Nephron (organoid): ENCODE results near the gene PPP1R14C.
A peak's percentile ranks its signal among the peaks of the same experiment; 100 is the strongest.

ENCODE experiments used
- H3K27ac Mint-ChIP-seq, 3 experiments: 2 replicates each; pipeline ENCODE4 v1.8.0; 2020; ENCODE audit warnings: mixed read lengths in 3 of 3, mild to moderate bottlenecking in 2 of 3, moderate library complexity in 1 of 3
- H3K27me3 Mint-ChIP-seq: 2 replicates; pipeline ENCODE4 v1.8.0; 2021; ENCODE audit warnings: low read depth, mild to moderate bottlenecking, moderate library complexity, mixed read lengths
- H3K36me3 Mint-ChIP-seq: 2 replicates; pipeline ENCODE4 v1.8.0; 2020; ENCODE audit warnings: low read depth, mixed read lengths
- H3K4me1 Mint-ChIP-seq: 2 replicates; pipeline ENCODE4 v1.8.0; 2020; ENCODE audit warnings: mixed read lengths
- H3K4me3 Mint-ChIP-seq, 3 experiments: 2 replicates each; pipeline ENCODE4 v1.8.0; 2020; ENCODE audit warnings: mild to moderate bottlenecking in 3 of 3, mixed read lengths in 3 of 3, moderate library complexity in 2 of 3
- H3K9me3 Mint-ChIP-seq: 2 replicates; pipeline ENCODE4 v1.8.0; 2020; ENCODE audit warnings: mixed read lengths
- TF ChIP-seq, protein P1 (sequence below), 3 experiments: fragments of 200-600 bp; sonication (generic); IDR thresholded peaks; one replicate each; pipeline ENCODE4 v1.5.0; 2021; ENCODE audit warnings: antibody characterized with exemption in 3 of 3; ENCODE audit not compliant: unreplicated experiment in 3 of 3

PPP1R14C gene, protein sequence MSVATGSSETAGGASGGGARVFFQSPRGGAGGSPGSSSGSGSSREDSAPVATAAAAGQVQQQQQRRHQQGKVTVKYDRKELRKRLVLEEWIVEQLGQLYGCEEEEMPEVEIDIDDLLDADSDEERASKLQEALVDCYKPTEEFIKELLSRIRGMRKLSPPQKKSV

DNA sequence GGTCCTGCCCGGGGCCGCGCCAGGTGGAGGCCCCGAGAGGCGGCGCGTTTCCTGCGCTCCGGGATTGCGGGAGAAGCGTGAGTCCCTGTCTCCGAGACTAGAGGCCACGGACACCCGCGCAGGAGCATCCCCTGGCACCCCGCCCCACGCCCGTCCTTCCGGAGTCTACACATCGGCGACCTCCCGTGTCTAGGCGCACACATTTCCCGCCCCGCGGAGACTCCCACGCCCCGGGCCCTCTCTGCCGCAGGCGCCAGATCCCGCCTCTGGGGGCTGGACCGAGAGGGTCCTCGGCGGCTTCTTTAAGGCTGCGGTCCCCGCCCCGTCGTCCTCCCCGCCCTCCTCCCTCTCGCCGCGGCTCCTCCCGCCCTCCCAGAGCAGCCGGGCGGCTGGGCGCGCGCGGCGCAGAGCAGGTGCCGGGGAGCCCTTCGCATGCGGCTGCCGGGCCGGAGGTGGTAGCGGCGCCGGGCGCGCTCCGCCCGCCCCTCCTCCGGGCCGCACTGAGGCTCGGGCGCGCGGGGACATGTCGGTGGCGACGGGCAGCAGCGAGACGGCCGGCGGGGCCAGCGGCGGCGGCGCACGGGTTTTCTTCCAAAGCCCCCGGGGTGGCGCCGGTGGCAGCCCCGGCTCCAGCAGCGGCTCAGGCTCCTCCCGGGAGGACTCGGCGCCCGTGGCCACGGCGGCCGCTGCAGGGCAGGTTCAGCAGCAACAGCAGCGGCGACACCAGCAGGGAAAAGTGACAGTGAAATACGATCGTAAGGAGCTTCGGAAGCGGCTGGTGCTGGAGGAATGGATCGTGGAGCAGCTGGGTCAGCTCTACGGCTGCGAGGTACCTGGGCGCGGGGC lies at the start of gene PPP1R14C:
PPP1R14C (plus strand) TSS at position 375 of the 846 bp plus-strand sequence; CDS start at position 524, 149 bp downstream.
- Mint-ChIP-seq H3K36me3 (no peaks in the 10 kb centered on the region), H3K27ac (peak within 1 kb of the TSS; percentile 32 to 60 (median 59)), H3K9me3 (no peaks in the 10 kb centered on the region), H3K4me3 (peak within 1 kb of the TSS; percentile 89 to 91 (median 90)), H3K4me1 (peaks cover 15% of the 10 kb centered on the region), H3K27me3 (peaks cover 90% of the 10 kb centered on the region)
- TF ChIP-seq, protein P1, sequence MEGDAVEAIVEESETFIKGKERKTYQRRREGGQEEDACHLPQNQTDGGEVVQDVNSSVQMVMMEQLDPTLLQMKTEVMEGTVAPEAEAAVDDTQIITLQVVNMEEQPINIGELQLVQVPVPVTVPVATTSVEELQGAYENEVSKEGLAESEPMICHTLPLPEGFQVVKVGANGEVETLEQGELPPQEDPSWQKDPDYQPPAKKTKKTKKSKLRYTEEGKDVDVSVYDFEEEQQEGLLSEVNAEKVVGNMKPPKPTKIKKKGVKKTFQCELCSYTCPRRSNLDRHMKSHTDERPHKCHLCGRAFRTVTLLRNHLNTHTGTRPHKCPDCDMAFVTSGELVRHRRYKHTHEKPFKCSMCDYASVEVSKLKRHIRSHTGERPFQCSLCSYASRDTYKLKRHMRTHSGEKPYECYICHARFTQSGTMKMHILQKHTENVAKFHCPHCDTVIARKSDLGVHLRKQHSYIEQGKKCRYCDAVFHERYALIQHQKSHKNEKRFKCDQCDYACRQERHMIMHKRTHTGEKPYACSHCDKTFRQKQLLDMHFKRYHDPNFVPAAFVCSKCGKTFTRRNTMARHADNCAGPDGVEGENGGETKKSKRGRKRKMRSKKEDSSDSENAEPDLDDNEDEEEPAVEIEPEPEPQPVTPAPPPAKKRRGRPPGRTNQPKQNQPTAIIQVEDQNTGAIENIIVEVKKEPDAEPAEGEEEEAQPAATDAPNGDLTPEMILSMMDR (IDR thresholded peaks at IDR 0.05; ENCODE audit: unreplicated experiment in 3 of 3): no peak

DNA sequence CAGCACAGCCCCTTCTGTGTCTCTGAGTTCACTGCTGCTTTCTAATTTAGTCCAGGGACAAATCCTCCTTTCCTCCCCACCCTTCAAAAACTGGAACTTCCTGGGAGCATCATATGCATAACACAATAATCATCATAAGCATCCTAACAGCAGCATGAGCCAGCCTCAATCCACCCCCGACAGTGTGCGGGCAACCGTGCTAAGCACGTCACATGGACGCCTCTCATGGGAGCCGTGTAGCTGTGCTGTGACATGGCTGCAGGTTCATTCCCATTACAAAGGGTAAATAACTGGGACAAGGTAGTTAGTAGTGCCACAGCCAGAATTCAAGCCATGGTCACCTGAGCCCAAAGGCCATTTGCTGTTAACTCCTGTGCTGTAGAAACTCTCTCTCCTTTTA lies 49.4 kb upstream of the PPP1R14C start:
- Mint-ChIP-seq H3K36me3 (no peaks in the 10 kb centered on the region), H3K27ac (peak overlapping the region in 1 of 3 experiments; percentile 31), H3K4me3 (no peak overlapping the region), H3K9me3 (no peaks in the 10 kb centered on the region), H3K27me3 (peaks cover 38% of the 10 kb centered on the region), H3K4me1 (peaks cover 5% of the 10 kb centered on the region)
- TF ChIP-seq, protein P1 (IDR thresholded peaks at IDR 0.05; ENCODE audit: unreplicated experiment in 3 of 3): no peak

DNA sequence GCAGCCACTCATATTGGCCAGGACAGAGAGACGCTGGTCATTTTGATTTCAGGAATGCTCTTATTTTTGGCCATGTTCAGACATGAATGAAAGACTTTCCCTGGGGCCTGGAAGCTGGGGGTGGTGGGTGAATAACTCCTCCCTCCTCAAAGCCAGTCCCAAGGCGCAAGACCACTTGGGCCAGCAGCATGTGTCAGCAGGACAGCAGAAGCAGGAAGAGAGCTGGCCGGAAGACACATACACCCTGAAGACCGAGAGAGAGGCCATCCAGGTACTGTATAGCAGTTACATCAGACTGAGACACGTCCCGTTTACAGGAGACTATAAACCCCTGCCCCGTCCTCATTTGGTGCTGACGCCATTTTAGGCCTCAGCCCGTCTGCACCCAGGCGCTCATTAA lies 44.7 kb upstream of the PPP1R14C start:
- TF ChIP-seq, protein P1 (IDR thresholded peaks at IDR 0.05; ENCODE audit: unreplicated experiment in 3 of 3): no peak
- Mint-ChIP-seq H3K36me3 (no peaks in the 10 kb centered on the region), H3K9me3 (no peaks in the 10 kb centered on the region), H3K4me3 (no peak overlapping the region), H3K27ac (no peak overlapping the region), H3K27me3 (peaks cover 26% of the 10 kb centered on the region), H3K4me1 (peaks cover 5% of the 10 kb centered on the region)

DNA sequence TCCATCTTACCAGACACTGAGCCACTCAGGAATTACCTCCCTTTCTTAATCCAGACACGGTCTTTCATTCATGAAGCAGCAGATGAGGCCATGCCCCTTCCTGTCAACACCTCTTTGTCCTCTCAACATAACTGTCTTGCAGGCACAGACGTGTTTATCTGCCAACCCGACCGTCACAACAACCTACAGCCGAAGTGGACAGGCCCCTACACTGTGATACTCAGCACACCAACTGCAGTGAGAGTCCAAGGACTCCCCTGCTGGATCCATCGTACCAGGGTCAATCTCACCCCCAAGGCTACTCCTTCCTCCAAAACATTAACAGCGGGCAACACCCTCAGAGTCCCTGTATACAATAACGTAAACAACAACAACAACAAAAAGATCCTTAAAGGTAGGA lies 43.3 kb upstream of the PPP1R14C start:
- H3K27ac Mint-ChIP-seq: no peak overlapping the region
- no peaks in the 10 kb centered on the region for H3K36me3 Mint-ChIP-seq
- H3K27me3 Mint-ChIP-seq: peaks cover 19% of the 10 kb centered on the region
- H3K4me3 Mint-ChIP-seq: no peak overlapping the region
- H3K4me1 Mint-ChIP-seq: no peaks in the 10 kb centered on the region
- TF ChIP-seq, protein P1 (IDR thresholded peaks at IDR 0.05; ENCODE audit: unreplicated experiment in 3 of 3): no peak
- H3K9me3 Mint-ChIP-seq: no peaks in the 10 kb centered on the region

DNA sequence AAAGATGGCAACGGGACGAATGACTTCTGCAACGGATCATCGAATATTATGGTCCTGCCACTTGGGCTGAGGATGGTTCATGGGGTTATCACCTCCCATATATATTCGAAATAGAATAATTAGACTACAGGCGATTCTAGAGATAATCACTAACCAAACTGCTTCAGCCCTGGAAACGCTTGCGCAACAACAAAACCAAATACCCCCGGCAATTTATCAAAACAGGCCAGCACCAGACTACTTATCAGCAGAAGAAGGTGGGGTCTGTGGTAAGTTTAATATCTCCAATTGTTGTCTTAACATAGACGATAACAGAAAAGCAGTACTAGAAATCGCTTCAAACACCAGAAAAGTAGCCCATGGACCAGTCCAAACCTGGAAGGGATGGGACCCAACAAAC lies 42.9 kb upstream of the PPP1R14C start:
- no peaks in the 10 kb centered on the region for H3K36me3 Mint-ChIP-seq
- H3K27ac Mint-ChIP-seq: no peak overlapping the region
- peaks cover 16% of the 10 kb centered on the region for H3K27me3 Mint-ChIP-seq
- no peaks in the 10 kb centered on the region for H3K9me3 Mint-ChIP-seq
- TF ChIP-seq, protein P1 (IDR thresholded peaks at IDR 0.05; ENCODE audit: unreplicated experiment in 3 of 3): no peak
- no peak overlapping the region for H3K4me3 Mint-ChIP-seq
- H3K4me1 Mint-ChIP-seq: no peaks in the 10 kb centered on the region
